A673 (cell line): Measurements from ENCODE around the gene C12orf57.

ENCODE experiments used
- EZH2 ChIP-seq: fragments of 200-600 bp; sonication (generic); IDR thresholded peaks from 2 replicates; pipeline ENCODE4 v1.6.1; 2017; ENCODE audit warnings: borderline replicate concordance, low read depth, mild to moderate bottlenecking, mixed read lengths, antibody characterized with exemption, low read length; ENCODE audit not compliant: poor library complexity, severe bottlenecking
- TF ChIP-seq, protein P1 (sequence below): fragments of 300-800, 200-600 bp; sonication (generic); conservative IDR thresholded peaks from 2 replicates; pipeline ENCODE4 v1.5.1; 2017; ENCODE audit warnings: low read depth, mild to moderate bottlenecking, antibody characterized with exemption, low read length, moderate library complexity, mixed read lengths

DNA sequence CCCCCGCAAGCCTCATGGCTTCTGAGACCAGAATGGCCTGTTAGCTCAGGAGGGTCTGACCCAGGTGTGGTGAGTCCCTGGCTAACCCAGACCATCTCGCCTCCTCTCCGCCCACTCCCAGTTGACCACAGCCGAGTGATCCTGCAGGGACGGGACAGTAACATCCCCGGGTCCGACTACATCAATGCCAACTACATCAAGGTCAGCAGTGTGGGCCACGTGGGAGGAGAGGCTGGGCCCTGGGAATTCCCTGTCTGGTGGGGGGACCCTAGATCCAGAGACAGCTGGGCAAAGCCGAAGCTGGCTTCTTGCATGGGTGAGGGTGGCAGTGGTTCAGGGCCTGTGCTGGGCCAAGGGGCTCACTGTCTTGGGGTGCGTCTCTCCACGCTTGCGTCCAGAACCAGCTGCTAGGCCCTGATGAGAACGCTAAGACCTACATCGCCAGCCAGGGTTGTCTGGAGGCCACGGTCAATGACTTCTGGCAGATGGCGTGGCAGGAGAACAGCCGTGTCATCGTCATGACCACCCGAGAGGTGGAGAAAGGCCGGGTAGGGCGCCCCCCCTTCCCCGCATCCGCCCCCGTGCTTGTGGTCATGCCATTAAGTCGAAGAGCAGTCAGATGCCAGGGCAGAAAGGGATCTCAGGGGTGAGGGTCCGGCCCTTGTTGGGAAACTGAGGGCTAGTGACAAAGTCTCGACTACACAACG is 12.4 kb downstream of the C12orf57 start:
- TF ChIP-seq, protein P1, sequence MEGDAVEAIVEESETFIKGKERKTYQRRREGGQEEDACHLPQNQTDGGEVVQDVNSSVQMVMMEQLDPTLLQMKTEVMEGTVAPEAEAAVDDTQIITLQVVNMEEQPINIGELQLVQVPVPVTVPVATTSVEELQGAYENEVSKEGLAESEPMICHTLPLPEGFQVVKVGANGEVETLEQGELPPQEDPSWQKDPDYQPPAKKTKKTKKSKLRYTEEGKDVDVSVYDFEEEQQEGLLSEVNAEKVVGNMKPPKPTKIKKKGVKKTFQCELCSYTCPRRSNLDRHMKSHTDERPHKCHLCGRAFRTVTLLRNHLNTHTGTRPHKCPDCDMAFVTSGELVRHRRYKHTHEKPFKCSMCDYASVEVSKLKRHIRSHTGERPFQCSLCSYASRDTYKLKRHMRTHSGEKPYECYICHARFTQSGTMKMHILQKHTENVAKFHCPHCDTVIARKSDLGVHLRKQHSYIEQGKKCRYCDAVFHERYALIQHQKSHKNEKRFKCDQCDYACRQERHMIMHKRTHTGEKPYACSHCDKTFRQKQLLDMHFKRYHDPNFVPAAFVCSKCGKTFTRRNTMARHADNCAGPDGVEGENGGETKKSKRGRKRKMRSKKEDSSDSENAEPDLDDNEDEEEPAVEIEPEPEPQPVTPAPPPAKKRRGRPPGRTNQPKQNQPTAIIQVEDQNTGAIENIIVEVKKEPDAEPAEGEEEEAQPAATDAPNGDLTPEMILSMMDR: no peak
- TF ChIP-seq EZH2: no peak
